ENCODE results near the gene WDR54.

DNA sequence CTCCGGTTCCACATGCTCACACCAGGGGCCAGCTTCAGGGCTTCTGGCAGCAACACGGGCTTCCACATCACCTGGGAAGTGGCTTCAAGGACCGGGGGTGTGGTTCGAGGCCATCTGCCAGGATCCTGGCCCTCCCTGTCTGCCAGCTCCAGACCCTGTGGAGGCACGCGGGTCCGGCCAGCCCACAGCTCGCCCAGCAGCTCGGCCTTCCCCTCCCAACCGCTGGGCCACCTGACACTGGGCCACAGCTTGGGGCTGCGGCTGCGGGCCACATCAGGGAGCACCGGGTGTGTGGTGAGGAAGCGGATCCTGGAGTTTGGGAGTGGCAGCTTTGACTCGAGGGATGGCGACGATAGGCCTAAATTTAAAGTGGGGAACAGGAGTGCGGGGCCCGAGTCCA, 7.1 kb upstream of the WDR54 start:
- TF ChIP-seq, protein P1, sequence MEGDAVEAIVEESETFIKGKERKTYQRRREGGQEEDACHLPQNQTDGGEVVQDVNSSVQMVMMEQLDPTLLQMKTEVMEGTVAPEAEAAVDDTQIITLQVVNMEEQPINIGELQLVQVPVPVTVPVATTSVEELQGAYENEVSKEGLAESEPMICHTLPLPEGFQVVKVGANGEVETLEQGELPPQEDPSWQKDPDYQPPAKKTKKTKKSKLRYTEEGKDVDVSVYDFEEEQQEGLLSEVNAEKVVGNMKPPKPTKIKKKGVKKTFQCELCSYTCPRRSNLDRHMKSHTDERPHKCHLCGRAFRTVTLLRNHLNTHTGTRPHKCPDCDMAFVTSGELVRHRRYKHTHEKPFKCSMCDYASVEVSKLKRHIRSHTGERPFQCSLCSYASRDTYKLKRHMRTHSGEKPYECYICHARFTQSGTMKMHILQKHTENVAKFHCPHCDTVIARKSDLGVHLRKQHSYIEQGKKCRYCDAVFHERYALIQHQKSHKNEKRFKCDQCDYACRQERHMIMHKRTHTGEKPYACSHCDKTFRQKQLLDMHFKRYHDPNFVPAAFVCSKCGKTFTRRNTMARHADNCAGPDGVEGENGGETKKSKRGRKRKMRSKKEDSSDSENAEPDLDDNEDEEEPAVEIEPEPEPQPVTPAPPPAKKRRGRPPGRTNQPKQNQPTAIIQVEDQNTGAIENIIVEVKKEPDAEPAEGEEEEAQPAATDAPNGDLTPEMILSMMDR (IDR thresholded peaks at IDR 0.05), result no peak
- TF ChIP-seq POLR2A (IDR thresholded peaks at IDR 0.05) (no peak), EP300 (IDR thresholded peaks at IDR 0.05) (no peak)

Data from tibial nerve (tissue), 4 donors.